Stimulated activated CD4-positive, alpha-beta T cell treated with anti-CD3 and anti-CD28 coated beads, Interleukin-15, amount 100 ng/mL, for 24 hours (primary cell): ENCODE measurements around the gene DNAJB12.
A peak's percentile ranks its signal among the peaks of the same experiment; 100 is the strongest.
"Not testable (repeated sequence)": the region's sequence is repeated elsewhere in the genome, so short reads cannot be mapped to it uniquely, and the experiment has no call there.

Experiments
- DNase-seq: peaks from one replicate; pipeline ENCODE4 v3.0.0-alpha.2; 2020

DNAJB12 gene

DNA sequence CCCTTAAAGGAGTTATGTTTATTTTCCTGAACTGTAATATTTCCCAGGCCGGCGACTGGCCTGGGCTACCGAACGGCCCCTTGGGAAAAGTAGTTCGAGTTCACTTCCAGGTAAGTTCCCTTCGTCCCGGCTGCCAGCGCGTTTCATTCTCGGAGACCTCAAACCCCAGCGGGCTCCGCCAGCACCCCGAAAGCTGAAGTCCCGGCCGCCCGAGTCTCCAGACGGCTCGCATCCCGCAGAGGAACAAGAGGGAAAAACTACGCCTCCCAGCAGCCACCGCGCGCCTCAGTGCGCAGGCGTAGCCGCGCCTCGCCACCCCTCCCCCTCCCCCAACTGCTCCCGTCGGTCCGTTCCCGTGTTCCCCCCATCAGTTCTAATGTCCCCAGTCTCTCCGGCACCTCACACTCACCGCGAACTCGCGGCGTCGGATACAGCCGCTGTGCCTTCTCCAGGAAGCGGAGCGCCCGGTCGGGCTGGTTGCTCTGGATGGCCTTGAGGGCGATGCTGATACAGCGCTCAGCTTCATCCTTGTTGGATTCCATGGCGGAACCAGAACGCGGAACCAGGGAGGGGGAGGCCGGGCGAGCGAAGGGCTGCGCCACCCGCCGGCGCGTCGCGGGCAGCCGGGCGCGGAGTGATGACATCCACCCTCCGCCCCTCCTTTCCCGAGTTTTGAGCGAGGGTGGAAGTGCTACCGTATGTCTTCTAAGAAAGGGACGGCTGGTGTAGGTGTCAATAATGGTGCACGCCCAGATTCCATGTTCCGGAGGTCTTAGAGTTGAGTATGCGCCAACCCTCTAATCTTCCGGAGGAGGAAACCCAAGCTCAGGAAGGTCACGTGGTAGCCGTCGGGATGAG is at the start of gene DNAJB12:
Gene DNAJB12, minus strand, starts transcription at position 564 of the 858 bp plus-strand sequence. Its CDS starts 22 bp downstream, at position 542.
- peak; percentile 92 for DNase-seq

DNA sequence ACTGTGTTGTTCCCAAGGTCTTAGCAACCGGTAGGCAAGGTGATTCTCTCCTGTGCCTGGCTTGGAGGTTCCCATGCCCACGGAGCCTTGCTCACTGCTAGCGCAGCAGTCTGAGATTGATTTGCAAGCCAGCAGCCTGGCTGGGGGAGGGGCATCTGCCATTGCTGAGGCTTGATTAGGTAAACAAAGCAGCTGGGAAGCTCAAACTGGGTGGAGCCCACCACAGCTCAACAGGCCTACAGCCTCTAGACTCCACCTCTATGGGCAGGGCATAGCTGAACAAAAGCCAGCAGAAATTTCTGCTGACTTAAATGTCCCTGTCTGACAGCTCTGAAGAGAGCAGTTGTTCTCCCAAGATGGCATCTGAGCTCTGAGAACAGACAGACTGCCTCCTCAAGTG is 40.9 kb upstream of the DNAJB12 start:
- not testable (repeated sequence) for DNase-seq

DNA sequence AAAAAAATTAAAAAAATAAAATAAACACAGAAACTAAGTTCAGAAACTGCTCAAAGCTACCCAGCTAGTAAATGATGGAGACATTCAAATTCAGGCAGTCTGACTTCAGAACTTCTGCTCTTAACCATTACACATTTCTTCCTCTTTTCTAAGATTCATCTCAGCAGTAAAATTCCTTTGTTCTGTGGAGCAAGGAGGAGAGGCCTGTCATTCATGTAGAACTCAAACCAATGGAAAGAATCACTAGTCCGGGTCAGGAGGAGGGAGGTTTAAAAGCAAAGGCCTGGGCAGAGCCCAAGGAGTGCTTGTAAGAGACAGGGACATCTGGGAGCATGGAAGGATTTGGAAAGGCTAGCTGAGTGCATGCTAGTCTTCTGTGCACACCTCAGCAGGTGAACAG is 37.9 kb upstream of the DNAJB12 start:
- no peak for DNase-seq

DNA sequence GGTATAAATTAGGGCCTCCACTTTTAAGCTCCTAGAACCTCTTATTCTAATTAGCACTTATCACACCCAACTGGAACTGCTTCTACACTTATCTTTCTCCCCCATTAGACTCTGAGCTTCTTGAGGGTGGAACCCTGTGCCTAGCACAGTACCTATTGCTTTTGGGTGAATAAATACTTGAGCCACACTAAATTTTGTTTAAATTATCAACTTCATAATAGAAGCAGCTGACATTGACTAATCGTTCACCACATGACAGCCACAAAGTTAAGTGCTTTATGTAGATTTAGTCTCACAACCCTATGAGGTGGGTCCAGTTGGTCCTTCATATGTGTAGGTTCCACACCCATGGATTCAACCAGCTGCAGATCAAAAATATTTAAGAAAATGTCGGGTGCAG is 36.0 kb upstream of the DNAJB12 start:
- no peak for DNase-seq

DNA sequence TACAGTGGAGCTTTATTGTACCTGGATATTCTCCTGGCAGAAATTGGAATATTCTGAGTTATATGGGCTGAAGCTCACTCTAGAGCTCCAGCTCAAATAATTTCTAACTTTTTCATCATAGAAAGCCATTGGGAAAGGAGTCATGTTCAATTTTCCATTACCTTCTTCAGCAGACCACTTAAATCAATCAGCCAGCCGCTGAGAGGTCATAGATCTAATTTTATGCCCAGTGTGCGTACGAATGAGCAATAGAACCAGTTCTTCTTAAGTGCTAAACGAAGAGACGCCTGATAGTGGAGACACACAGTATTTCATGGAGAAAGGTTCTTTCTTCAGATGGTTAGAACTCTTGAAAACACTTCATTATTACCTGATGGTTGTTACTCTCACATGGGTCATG is 35.0 kb upstream of the DNAJB12 start:
- DNase-seq = no peak

DNA sequence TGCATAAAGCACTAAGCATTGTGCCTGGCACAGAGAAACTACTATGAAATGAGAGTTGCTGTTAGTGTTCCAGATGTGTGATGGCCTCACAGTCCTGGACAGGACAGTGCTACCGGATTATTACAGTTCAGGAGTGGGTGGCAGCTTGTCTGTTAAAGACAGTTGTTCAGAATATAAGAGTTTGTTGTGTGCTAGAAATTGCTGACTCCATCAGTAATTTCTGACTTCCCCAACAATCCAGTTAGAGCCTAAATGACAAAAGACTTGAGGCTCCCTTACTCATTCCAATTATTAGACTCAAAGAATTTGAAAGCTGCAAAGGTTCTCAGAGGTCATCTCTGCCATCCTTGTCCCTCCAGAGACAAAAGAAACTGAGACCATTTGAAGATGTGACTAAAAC is 34.3 kb upstream of the DNAJB12 start:
- no peak for DNase-seq

DNA sequence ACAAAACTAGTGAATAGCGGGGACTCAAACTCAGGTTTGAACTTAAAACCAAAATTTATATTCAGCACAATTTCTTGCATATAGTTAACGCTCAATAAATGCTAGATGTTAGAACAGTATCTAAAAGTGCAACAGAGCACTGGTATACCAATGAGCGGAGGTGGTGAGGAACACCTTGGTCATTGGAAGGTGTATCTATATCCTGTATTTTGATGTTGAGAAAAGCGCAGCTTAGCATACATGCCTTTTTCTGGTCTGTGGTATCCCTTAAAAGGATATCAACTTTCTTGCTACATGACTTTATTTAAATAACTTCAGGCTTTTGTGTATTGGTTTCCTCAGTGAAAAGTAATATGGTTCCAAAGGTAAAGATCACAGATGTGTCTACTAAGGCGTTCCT is 33.3 kb upstream of the DNAJB12 start:
- DNase-seq = no peak

DNA sequence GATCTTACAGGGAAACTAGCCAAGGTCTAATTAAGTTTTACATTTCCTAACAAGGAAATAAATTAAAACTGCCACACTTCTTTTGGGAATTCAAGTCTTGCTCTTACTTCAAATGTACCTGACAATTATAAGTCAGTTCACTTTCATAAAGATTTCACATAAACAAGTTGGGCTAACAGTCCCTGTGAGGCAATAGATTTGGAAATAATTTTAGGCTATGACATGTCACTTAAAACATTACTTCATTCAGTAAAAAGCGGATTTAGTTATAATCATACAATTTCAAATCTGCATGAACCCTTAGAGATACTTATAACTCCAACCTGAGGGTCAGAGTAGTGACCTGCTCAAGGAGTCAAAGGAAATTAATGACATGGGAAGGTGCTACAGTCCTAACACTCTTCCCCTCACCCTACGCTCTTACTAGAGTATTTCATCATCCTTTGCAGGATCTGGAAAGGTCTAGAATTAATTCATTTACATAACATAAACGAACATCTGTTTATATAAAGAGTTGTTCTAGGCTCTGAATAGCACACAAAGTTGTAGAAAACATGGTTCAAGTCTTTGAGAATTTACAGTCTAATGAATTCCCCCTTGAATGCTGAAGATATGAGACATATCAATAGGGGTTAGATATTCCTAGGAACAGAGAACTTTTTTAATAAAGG is 32.3 kb upstream of the DNAJB12 start:
- DNase-seq = no peak

DNA sequence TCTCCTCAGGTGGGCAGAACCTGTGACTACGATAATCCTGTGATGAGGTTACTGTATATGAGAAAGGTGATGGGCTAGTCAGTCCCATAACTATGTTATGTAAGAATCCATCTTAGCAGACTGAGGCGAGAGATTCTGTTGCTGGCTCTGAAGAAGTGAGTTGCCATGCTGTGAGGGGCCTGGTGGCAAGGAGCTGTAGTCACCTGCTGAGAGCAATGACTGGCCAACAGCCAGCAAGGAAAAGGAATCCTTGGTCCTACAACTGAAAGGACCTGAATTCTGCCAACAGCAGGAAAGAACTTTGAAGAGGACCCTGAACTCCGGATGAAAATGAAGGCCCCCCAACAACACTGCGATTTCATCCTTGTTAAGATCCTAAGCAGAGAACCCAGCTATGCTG is 31.0 kb upstream of the DNAJB12 start:
- no peak for DNase-seq

DNA sequence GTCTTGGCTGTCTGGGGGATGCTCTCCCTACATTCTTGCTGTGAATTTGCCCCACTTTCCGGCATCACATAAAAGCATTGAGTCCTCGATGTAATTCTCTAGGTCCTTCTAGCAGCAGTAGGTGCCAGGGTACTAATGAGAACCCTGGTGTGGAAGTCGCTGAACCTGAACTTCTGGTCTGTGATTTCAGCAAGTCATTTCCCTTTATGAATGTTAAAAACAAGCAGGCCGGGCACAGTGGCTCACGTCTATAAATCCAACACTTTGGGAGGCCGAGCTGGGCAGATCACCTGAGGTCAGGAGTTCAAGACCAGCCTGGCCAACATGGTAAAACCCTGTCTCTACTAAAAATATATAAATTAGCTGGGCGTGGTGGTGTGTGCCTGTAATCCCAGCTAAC is 30.3 kb upstream of the DNAJB12 start:
- not testable (repeated sequence) for DNase-seq

DNA sequence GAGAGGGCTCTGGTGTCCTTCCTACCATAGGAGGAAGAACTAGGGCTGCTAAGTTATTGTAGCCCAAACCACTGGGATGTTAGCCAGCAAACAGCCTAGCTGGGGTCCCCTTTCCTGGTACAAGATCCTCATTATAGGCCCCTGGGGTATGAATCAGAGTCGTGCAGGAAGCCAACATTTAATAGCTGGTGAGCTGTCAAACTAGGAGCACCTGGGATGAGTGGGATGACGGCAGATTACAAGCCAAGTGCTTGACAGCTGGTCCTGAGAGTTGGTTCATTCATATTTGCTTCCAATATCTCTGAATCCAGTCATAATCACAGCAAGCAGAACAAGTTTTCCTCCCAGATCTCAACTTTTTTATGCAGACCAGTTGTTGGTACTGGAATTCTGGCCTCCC is 25.1 kb upstream of the DNAJB12 start:
- DNase-seq = no peak

DNA sequence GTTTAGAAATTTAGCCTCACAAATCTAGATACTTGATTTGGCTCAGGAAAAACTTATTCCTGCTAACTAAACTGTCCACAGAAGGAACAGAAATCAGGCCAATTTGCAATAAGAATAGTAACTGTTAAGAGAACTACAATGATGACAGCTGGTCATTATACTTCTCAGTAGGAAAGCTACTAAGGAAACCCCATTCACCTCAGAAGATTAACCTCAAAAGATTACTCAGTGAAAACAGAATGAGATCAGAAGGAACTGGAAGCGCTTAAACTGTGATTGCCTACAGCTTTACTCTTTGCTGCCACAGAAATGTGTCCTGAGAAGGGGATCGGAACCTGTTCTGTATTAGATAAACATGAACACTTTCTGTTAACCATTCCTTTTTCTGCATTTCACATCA is 24.3 kb upstream of the DNAJB12 start:
- no peak for DNase-seq

DNA sequence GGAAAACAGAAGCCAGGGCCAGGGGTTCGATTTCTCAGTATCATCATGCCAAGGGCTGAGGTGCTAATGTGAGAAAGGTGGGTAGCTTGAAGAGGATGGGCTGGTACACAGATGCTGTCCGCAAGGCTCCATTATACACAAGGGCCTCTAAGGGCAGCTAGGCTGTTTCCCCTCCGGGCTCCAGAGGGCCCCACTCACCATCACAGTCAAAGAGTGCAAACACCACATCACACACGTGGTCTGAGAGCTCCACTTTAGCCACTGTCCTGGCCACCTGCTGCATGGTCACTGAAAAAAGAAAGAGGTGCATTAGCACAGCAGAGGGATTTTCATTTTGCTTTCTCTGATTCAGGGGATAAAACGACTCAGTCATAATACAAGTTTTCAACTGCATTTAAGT is 20.9 kb upstream of the DNAJB12 start:
- no peak for DNase-seq

DNA sequence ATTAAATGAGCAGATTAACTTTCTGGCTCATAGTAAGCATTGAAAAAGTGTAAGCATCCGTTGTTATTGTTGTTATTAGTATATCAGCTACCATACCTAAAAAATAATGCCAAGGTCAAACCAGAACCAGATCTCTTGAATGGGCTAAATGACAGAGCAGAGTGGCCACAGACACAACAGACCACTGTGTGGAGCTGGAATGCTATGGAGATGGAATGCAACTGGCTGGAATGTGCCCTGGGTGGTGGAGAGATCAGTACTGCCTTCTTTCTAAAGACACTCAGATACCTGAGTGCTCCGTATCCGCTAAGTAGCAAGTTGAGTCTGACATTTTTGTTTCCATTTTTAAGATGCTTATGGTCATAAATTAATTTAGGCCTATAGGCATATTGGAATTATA is 20.5 kb upstream of the DNAJB12 start:
- no peak for DNase-seq

DNA sequence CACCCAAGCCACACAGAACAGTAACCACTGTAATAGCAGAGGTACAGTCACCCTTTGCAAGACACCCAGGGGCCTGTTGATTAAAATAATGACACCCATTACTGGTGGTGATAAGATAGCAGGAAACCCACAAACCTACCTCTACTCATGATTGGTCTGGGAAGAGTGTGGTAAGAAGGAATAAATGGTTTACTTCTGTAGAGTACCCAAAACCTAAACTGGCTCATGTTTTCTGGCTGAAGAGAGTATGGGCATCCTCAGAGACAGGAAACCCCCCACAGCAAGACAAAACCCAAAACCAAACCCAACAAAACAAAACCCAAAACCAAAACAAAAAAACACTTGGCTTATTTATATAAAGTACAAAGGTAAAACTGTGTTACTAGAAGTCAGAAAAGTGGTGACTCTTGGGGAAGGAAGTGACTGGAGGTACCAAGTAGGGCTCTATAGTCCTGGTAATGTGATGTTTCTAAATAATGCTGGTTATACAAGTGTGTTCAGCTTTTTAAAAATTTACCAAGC is 15.5 kb upstream of the DNAJB12 start:
- no peak for DNase-seq

DNA sequence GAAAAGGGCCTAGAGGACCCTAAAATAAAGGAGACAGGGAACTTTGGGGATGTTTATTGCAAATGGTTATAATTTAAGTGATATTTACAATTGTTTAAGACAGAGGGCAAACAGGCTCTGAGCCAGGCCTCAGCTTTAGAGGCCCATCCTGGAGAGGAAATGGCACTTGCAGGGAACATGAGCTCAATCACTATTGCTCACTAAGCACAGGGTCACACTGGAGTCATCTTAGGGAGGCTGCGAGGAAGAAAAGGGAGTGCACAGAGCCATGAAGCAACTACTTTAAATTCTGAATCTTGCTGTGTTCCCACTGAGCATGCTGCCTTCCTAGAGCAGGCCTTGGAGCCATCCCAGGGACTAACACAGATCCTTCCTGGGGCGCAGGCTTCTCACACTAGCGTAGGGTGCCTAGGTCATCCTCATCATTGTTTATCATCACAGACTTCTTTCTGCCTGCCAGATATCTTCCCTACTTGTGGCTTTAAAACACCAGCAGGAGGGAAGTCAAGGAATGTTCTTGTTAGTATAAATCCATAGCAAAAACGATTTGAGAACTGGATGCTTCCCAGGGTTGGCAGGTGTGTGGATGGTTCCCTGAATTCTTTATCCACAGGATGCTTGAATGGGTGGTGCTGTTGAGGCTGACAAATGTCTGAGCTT is 12.7 kb upstream of the DNAJB12 start:
- no peak for DNase-seq

DNA sequence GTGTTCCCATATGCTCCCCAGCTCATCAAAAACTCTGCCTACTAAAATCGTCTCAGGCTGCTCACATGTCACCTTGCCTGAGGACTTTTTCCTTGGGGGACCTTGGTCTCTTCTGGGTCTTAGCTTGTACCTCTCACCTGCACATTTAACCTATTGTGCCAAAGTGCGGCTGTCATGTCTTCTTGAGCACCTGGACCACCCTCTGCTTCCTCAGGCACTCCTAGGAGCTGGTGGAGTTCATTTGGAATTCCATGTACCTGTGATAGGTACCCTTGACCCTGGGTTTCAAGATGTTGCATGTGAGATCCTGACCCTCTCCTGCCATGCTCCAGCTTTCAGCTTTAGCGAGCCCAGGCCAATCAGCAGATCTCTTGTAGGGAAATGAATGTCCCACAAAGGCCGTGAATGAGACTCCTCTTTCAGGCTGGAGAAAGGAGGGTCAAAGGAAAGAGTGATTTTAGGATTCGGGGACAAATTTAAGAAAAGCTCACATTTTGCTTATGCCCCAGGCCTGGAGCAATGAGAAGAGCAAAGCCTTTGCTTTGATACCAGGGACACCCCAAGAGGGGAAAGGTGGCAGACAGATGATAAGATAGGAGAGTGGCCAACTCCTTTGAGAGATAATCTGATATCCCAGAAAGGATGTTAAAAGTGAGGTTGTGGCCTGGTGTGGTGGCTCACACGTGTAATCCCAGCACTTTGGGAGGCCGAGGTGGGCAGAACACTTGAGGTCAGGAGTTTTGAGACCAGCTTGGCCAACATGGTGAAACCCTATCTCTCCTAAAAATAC is 10.6 kb upstream of the DNAJB12 start:
- DNase-seq = no peak

DNA sequence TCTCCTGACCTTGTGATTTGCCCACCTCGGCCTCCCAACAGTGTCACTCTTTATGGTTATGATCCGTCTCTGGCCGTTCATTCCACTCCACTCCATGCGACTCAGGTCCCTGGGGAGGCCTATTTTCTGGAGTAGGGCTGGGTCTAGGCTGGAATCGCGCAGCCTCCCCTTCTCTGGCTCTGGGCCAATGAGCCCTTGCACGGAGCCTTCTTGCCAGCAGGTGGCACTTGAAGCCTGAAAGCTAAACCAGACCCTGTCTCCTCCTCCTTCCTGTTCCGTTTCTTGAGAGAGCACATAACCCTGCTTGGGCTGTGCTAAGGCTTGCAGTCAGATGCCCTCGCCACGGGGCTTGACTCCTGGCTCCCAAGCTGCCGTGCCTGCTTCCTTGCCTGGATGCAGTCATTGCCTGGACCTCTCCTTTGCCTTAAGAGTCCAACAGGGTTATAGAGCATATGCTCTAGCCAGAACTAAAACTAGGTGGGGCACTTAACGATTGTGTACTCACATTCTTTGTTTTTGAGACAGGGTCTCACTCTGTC is 9.6 kb upstream of the DNAJB12 start:
- DNase-seq = peak; percentile 89

DNA sequence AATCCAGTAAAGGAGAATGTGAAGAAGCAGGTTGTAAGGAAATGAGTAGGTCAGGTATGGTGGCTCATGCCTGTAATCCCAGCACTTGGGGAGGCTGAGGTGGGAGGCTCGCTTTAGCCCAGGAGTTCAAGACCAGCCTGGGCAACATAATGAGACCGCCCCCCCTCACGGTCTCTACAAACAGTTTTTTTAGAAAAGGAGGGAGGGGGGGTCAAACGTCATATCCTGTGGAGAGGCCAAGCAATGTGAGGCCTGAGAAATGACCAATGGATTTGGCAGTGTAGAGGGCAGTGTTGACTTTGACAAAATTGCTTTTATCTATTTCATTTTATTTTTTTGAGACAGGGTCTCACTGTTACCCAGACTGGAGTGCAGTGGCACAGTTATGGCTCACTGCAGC is 2.3 kb upstream of the DNAJB12 start:
- DNase-seq = no peak

DNA sequence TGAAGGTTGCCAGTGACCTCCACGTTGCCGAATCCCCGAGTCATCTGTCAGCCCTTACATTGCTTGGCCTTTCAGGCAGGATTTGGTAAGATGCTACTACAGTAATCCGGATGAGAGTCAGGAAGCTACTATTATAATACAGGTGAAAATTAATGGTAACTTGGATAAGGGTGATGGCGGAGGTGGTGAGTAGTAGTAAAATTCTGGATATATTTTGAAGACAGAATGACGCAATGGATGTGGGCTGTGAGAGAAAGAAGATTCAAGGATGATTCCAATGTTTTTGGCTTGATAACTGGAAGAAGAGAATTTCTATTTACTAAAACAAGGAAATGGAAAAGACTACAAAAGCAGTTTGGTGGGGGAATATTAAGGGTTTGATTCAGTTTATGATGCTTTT is 1.4 kb upstream of the DNAJB12 start:
- no peak for DNase-seq

DNA sequence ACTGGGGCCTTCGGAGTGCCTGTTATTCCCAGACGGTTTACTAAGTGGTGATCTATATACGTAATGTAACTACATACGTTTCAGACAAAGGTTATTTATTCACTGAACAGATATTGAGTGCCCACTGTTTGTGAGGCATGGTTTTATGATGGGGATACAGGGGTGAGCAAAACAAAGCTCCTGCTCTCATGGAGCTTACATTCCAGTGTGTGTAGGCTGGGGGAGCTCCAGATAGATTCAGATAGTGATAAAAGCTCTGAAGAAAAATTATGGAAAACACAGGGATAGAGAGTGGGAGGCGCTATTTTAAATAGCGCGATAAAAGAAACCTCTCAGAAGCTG is 466 bp upstream of the DNAJB12 start:
- no peak for DNase-seq

DNA sequence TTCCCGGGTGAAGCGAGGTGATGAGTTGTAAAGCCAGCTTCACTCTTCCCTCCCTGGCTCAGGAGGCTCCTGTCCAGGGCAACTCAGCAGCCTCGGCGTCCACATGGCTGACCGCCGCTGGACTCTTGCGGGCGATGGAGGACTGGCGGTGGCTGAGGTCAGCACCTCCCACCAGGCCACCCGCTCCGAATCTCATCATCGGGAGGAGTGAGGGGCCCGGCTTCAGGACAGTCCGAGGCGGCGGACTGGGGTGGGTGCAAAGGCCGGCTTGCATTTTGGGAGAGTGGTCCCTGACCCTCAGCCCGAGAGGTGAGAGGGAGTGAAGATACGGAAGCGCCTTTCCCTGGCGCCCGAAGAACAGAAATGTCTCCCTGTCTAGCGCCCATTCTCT is 759 bp downstream of the DNAJB12 start:
- DNase-seq = no peak
